GM19455 (cell line): ENCODE results near the gene USO1.
"Not testable (repeated sequence)": the region's sequence is repeated elsewhere in the genome, so short reads cannot be mapped to it uniquely, and the experiment has no call there.

Source experiments
- ATAC-seq: cut with Tn5 transposase; IDR thresholded peaks from one replicate; pipeline ENCODE4 v1.9.1; 2021; ENCODE audit not compliant: unreplicated experiment

USO1 gene

DNA sequence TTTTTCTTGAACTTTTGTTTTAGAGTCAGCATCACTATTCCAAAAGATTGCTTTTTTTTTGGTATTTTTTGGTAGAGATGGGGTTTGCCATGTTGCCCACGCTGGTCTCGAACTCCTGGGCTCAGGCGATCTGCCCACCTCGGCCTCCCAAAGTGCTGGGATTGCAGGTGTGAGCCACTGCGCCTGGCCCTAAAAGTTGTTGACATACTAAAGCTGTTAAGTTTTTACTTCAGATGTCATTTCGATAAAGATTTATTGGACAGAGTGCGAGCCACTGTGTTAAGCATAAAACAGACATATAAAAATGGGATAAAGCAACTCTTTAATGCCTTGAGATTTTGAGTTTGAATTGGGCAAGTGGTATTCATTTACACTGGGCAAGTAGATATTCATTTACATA is 28.3 kb downstream of the USO1 start:
- no peak for ATAC-seq

DNA sequence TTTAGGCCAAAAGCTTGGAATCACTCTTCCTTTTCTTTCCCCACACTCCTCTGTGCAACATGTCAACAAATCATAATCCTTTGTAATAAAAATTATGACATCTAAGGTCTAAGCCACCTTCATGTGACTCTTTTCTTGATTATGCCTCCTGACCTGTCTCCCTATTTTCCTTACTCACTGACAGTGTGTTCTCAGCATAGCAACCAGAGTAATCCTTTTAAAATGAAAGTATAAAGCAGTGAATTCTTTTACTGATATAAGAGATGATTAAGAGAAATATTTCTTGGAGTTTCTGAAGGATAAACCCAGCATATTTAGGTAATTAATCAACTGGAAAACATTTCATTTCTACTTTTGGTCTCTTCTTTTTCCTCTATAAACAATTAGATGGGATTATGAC is 44.7 kb downstream of the USO1 start:
- no peak for ATAC-seq

DNA sequence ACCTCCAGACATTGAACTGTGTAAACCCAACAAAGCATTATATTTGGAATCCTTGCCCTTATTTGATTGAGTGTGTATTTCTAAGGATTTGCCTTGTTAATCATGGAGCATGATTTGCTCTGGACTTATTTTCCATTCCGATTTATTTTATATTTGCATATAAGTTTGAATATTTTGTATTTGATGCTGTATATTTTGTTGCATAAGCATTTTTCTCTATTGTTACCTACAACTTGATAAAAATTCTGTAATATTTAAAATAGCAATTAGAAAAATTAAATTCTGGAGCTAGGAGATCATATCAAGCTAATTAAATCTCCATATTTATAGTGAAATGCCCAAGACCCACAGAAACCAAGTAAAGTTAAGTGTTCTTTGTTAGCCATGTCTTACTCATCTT is 47.2 kb downstream of the USO1 start:
- no peak for ATAC-seq

DNA sequence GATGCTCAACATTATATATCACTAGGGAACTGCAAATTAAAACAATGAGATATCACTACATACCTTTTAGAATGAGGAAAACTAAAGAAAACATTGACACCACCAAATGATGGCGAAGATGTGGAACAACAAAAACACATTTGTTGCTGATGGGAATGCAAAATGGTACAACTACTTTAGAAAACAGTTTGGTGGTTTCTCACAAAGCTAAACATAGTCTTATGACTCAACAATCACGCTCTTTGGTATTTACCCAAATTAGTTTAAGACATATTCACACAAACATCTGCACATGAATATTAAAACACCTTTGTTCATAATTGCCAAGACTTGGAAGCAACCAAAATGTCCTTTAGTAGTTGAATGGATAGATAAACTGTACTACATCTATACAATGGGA is 53.2 kb downstream of the USO1 start:
- no peak for ATAC-seq

DNA sequence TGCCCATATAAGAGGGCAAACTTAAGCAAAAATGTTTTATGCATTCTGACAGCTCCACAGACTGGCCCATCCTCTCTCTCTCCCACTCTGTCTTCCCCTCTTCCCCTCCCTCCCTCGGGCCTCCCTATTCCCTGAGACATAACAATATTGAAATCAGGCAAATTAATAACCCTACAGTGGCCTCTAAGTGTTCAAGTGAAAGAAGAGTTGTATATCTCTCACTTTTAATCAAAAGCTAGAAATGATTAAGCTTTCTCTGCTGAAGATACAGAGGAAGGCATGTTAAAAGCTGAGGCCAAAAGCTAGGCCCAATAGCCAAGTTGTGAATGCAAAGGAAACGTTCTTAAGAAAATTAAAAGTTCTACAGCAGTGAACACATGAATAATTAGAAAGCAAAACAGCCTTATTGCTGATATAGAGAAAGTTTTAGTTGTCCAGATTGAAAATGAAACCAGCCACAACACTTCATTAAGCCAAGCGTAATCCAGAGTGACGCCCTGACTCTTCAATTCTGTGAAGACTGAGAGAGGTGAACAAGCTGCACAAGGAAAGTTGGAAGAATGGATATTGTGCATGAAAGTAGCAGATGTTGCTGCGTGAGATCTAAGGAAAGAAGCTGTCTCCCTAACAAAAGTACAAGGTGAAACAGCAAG is 54.9 kb downstream of the USO1 start:
- ATAC-seq = no peak

DNA sequence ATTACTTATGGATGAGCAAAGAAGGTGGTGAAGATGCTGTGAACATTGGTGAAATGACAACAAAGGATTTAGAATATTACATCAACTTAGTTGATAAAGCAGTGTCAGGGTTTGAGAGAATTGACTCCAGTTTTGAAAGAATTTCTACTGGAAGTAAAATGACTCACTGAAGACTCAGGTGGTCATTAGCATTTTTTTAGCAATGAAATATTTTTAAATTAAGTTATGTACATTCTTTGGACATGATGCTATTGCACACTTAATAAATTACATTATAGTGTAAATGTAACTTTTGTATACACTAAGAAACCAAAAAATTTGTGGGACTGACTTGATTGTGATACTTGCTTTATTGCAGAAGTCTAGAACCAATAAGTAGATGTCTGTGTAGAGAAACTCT is 56.9 kb downstream of the USO1 start:
- no peak for ATAC-seq

DNA sequence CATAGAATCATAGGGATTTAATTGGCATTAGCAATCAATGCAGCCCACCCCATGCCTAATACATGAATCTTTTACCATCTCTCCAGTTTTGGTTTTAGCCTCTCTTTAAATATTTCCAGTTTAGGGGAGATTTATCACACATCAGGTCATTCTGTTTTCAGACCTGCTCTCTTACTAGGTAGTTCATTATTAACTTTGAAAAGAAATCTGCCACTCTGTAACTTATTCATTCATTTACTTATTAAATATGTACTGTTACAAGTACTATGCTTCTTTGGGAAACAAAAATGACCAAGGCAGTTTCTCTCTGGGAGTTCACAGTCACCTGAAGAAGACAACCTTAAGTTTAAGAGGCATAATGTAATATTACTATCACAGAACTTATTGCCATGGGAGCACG is 62.1 kb downstream of the USO1 start:
- no peak for ATAC-seq

DNA sequence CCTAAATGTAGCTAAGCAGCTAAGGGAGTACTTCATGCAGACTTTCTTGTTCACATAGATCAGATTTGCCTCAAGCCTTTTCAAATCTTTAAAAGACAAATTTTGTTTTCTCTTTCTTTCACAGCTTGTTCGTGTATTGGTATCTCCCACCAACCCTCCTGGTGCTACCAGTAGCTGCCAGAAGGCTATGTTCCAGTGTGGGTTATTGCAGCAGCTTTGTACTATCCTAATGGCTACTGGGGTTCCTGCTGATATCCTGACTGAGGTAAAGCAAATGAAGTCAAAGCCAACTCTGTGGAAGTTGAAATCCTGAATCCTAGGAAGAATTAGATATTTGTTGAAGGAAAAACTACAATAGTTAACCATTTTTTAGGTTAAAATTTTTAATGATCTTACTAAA is 62.6 kb downstream of the USO1 start:
- no peak for ATAC-seq

DNA sequence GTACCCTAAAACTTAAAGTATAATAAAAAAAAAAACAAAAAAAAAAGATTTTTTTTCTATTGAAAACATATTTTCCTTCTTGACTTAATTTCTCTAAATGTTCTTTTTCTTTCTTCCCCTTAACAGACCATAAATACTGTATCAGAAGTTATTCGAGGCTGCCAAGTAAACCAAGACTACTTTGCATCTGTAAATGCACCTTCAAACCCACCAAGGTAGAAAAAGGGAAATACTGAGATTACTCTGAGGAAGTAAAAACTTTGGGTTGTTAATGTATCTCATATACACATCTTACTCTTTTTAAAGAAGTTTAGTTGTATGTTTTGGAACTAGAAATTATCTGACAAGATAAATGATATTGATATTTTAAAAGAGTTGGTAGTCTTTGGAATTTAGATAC is 65.6 kb downstream of the USO1 start:
- ATAC-seq = no peak

DNA sequence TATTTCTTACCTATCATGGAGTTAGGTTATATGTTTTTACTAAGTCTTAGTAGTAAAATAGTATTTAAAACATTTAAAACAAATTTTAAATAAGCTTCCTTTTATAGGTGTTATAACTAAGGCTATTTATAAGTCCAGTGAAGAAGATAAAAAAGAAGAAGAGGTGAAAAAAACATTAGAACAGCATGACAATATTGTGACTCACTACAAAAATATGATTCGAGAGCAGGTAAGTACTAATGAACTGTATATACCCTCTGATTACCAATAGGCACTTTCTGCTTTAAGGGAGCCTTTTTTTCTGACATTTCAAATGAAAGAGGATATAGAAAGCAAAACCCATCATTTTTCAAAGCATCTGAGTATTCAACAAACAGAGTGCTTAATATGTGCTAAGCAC is 76.6 kb downstream of the USO1 start:
- no peak for ATAC-seq

DNA sequence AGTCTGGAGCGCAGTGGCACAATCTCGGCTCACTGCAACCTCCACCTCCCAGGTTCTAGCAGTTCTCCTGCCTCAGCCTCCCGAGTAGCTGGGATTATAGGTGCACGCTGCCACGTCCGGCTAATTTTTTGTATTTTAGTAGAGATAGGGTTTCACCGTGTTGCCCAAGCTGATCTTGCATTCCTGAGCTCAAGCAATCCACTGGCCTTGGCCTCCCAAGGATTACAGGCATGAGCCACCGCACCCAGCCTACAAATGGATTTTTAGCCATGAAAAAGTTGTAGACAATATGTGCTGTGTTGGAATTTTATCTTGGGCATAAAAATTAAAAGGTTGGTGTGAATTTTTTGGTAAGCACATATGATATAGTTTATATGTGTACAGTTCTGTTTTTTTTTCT is 81.7 kb downstream of the USO1 start:
- ATAC-seq = not testable (repeated sequence)

DNA sequence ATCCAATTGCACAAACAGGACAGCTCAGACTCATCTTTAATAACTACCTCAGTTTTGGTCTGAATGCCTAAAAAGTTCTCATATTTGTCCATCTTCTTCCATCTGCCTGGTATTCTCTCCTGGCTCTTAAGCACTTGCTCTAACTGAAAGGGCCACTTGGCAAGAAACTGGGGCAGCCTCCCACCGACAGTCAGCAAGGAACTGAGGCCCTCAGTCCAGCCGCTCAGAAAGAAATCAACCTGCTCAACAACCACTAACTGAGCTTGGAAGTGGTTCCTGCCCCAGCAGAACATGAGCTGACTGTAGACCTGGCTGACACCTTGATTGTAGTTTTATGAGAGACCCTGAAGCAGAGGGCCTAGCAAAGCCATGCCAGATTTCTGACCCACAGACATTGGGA is 93.5 kb downstream of the USO1 start:
- ATAC-seq = no peak

DNA sequence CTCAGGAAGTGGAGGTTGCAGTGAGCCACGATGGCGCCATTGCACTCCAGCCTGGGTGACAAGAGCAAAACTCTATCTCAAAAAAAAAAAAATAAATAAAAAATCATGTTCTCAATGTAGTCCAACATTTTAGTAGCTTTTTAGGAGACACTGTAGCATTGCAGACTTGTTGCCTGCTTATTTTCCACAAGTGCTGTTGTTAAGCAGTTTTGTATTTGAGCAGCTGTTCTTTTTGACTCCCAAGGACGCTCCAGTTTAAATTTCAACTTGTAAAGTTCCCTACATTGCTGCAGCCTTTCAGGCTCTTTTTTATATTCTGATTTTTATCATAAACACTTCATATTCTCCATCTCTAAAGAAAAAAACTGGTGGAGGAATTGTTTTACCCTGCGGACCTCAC is 94.7 kb downstream of the USO1 start:
- no peak for ATAC-seq

DNA sequence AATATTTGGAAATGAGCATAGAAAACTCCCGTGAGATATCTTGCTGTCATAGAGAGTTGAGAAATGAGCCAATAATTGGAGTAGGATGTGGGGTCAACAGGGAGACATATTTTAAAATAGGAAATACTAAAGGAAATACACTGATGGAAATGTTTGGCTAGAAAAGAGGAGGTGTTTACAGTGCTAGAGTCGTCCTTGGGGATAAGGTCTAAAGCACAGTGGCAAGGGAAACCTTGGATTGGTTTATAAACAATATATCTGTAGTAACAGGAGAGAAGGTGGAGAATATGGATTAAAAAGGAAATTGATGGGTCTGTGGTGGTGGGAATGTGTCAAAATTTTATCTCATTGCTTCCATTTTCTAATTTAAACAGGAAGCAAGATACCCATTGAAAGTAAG is 95.8 kb downstream of the USO1 start:
- no peak for ATAC-seq

DNA sequence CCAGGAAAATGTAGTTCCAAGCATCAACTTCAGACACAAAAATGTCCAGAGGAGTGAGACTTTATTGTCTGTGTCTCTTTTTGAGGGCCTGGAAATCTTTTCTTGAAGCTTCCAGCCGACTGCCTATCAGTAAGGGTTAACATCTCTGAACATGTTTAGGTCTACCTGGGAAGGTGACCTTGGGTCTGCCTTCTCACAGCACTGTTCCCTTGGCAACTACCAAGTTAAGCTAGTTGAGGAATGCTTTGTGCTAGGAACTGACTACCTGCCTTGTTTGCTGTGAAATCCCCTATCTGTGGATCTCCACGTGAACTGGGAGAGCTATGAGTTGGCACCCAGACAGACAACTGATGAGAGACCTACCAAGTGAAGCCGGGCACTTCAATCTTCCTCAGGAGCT is 96.3 kb downstream of the USO1 start:
- ATAC-seq = no peak

DNA sequence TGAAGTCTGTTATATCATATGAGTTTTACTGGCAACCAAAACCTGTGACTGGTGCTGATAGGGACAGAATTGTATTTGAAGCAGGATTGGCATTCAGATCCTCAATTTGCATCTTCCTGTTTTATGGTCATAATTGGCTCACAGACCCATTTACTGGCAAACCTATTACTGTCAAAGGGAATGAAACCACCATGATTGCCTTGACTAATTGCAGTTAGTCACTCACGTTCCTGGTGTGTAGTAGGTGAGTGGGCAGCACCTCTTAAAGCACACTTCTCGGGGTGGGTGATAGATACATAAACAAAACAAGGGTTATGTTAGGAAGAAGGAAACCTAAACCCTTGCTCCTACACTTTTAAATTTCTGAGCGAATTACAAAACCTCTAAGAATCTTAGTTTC is 96.8 kb downstream of the USO1 start:
- no peak for ATAC-seq

DNA sequence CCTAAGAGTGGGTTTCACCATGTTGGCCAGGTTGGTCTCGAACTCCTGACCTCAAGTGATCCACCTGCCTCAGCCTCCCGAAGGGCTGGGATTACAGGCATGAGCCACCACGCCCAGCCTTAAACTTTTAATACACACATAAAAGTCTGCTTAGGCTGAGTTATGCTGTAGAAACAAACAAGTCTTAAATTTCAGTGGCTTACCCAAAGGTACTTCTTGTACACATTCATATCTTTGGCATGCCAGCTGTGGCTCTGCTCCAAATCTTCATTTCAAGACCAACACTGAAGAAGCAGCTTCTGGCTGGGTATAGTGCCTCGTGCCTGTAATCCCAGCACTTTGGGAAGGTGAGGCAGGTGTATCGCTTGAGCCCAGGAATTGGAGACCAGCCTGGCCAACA is 97.6 kb downstream of the USO1 start:
- no peak for ATAC-seq

DNA sequence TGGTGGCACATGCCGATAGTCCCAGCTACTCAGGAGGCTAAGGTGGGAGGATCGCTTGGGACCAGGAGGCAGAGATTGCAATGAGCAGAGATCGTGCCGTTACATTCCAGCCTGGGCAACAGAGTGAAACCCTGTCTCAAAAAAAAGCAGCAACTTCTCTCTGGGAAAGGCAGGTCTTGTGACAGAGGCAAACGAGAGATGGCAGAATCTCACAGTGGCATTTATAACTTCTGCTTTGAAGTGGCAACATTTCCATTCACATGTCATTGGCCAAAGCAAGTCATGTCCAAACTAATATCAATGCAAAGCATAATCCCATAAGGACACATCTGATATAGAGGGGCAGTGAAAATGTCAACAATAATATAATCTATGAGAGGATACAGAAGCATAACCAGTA is 98.0 kb downstream of the USO1 start:
- no peak for ATAC-seq

DNA sequence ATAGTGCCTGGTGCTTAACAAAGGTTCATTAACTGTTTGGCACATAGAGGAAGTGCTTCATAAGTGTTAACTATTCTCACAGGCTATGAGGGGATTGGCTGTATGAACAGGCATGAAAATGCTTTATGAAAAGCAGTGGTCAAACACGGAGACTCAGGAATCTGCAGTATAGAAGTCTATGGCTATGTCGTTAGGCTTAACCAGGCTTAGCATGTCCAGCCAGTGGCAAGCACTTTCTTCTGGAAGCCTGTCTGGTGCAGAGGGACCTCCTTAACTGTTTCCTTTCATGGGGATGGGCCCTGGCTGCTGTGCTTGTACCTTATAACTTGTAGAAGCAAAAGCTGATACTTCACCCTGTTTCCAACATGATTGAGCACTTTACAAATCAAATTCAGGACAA is 99.4 kb downstream of the USO1 start:
- ATAC-seq = no peak

DNA sequence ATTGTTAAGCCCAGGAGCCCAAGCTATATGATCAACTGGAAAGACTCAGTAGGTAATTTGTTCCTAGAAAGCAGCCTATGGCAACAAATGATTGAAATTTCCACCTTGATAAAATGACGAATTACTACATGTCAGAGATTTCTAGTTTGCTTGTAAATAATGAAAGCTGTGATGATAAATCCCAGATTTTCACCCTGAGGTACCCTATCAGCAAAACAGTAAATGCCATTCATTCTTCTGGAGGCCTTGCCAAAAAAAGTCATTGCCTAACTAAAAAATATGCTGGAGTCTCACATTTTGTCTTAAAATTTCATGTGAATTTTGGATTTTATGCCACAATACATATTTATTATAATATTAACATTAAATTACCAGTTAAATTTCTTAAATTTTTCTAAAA is 106.5 kb downstream of the USO1 start:
- ATAC-seq = no peak

DNA sequence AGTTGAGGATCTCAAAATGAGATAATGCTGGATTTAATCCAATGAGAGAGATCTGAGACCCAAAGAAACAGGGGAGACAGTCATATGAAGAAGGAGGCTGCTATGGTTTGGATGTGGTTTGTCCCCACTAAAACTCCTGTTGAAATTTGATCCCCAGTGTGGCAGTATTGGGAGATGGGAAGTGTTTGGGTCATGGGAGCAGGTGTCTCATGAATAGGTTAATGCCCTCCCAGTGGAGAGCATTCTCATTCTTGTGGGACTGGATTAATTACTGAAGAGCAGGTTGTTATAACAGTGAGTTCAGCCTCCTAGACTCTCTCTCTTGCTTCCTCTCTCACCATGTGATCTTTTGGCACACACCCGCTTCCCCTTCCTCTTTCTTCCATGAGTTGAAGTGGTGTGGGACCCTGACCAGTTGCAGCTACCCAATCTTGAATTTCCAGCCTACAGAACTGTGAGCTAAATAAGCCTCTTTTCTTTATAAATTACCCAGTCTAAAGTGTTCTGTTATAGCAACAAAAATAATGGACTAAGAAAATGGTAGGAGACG is 107.6 kb downstream of the USO1 start:
- no peak for ATAC-seq

DNA sequence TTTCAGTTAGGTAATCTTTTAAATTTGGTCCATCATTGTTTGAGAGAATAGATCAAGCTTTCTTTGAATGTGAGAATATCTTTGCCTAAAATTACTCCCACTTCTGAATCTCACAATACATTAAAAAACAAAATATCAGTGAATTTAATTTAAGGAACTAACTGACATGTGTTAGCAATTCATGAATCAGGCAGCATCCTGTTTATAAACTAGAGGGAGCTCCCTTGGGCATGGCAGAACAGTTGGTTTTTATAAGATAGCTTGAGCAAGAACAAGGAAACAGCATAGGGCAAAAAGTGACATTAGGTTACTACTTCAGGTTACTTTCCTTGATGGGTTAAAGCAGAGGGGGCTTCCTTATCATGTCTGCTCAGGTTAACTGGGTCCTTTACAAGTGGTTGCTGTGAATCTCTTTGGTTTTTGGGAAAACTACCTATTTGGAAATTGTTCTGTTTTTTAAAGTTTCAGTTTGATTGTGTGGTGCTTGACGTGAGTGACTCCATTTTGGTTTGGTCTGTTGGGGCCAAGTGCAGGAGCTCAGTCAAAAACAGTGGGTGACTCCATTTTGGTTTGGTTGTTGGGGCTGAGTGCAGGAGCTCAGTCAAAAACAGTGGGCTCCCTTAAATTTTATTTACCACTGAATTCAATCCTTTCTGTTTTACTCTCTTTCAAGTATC is 109.9 kb downstream of the USO1 start:
- ATAC-seq = no peak

DNA sequence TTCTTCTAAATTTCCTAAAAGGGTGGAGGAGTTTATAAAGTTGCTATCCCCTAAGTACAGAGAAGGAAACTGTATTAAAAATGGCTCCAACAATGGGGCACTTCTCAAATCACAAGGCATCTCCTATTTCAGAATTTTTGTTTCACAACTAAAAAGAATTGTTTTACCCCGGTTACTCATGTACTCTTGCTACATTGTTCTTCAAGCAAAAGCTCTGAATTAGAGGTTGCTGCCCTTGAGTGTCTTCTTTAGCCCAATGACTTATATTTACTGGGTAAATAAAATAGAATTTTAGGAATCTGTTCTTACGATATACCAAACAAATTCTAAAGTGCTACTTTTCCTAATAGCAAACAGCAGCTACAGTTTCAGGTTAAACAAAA is 110.4 kb downstream of the USO1 start:
- ATAC-seq = no peak
